D341Med (cell line): ENCODE measurements around the gene WDR86.

Experiments
- DNase-seq: peaks from one replicate; pipeline ENCODE4 v3.0.0; 2012; ENCODE audit warnings: low spot score

Gene WDR86

GRCh38 chr7:151378496-151379192 lies 31.2 kb downstream of the WDR86 start:
- peak; percentile 12 for DNase-seq

GRCh38 chr7:151378011-151378410 lies 31.8 kb downstream of the WDR86 start:
- DNase-seq, result peak; percentile 8

GRCh38 chr7:151377406-151377805 lies 32.4 kb downstream of the WDR86 start:
- no peak for DNase-seq

GRCh38 chr7:151376218-151376902 lies 33.5 kb downstream of the WDR86 start:
- DNase-seq, result no peak

- DNase-seq, result no peak
These were observed 34.2 kb downstream of the WDR86 start for GRCh38 chr7:151375530-151376217.

- DNase-seq, result no peak
These were observed 35.1 kb downstream of the WDR86 start for GRCh38 chr7:151374726-151375125.

GRCh38 chr7:151374139-151374538 lies 35.7 kb downstream of the WDR86 start:
- no peak for DNase-seq

- no peak for DNase-seq
These were observed 36.2 kb downstream of the WDR86 start for GRCh38 chr7:151373599-151373998.

GRCh38 chr7:151372612-151373265 lies 37.1 kb downstream of the WDR86 start:
- DNase-seq, result no peak

- no peak for DNase-seq
These were observed 38.6 kb downstream of the WDR86 start for GRCh38 chr7:151371266-151371665.

- peak; percentile 89 for DNase-seq
These were observed 41.7 kb downstream of the WDR86 start for GRCh38 chr7:151368136-151368571.

- no peak for DNase-seq
These were observed 42.6 kb downstream of the WDR86 start for GRCh38 chr7:151367284-151367683.

GRCh38 chr7:151366880-151367222 lies 43.0 kb downstream of the WDR86 start:
- DNase-seq, result no peak

- no peak for DNase-seq
These were observed 43.5 kb downstream of the WDR86 start for GRCh38 chr7:151366166-151366879.

GRCh38 chr7:151363182-151363581 lies 46.7 kb downstream of the WDR86 start:
- no peak for DNase-seq

GRCh38 chr7:151361193-151361959 lies 48.5 kb downstream of the WDR86 start:
- no peak for DNase-seq

- no peak for DNase-seq
These were observed 57.3 kb downstream of the WDR86 start for GRCh38 chr7:151352512-151352911.

GRCh38 chr7:151351967-151352366 lies 57.9 kb downstream of the WDR86 start:
- DNase-seq, result no peak

- peak; percentile 60 for DNase-seq
These were observed 58.8 kb downstream of the WDR86 start for GRCh38 chr7:151351027-151351426.

GRCh38 chr7:151349507-151349853 lies 60.4 kb downstream of the WDR86 start:
- no peak for DNase-seq

- no peak for DNase-seq
These were observed 60.9 kb downstream of the WDR86 start for GRCh38 chr7:151348970-151349369.
